HG02610 (cell line): ENCODE data around the gene PLCL2.
"Not testable (repeated sequence)": the region's sequence is repeated elsewhere in the genome, so short reads cannot be mapped to it uniquely, and the experiment has no call there.

Experiments
- ATAC-seq: cut with Tn5 transposase; IDR thresholded peaks from one replicate; pipeline ENCODE4 v1.9.1; 2021; ENCODE audit warnings: mild to moderate bottlenecking, moderate library complexity; ENCODE audit not compliant: unreplicated experiment

Gene PLCL2

GRCh38 chr3:16950282-16950681, 65.5 kb downstream of the PLCL2 start:
- ATAC-seq: no peak

- no peak for ATAC-seq
Measured at GRCh38 chr3:16950845-16951244, 66.1 kb downstream of the PLCL2 start.

- not testable (repeated sequence) for ATAC-seq
Measured at GRCh38 chr3:16957852-16958251, 73.1 kb downstream of the PLCL2 start.

- no peak for ATAC-seq
Measured at GRCh38 chr3:16960125-16960524, 75.4 kb downstream of the PLCL2 start.

- no peak for ATAC-seq
Measured at GRCh38 chr3:16961621-16962205, 77.0 kb downstream of the PLCL2 start.

GRCh38 chr3:16975083-16975482, 90.3 kb downstream of the PLCL2 start:
- ATAC-seq: no peak

GRCh38 chr3:16978234-16978920, 93.6 kb downstream of the PLCL2 start:
- no peak for ATAC-seq

GRCh38 chr3:16978921-16979271, 94.1 kb downstream of the PLCL2 start:
- ATAC-seq: no peak

- ATAC-seq: not testable (repeated sequence)
Measured at GRCh38 chr3:16979769-16980515, 95.2 kb downstream of the PLCL2 start.

- not testable (repeated sequence) for ATAC-seq
Measured at GRCh38 chr3:16980526-16980925, 95.8 kb downstream of the PLCL2 start.

GRCh38 chr3:16982460-16982859, 97.7 kb downstream of the PLCL2 start:
- ATAC-seq: no peak

- ATAC-seq: no peak
Measured at GRCh38 chr3:16985608-16986007, 100.9 kb downstream of the PLCL2 start.

GRCh38 chr3:16987141-16987540, 102.4 kb downstream of the PLCL2 start:
- ATAC-seq: no peak

GRCh38 chr3:16990163-16990562, 105.4 kb downstream of the PLCL2 start:
- ATAC-seq: no peak

GRCh38 chr3:16992198-16992597, 107.4 kb downstream of the PLCL2 start:
- no peak for ATAC-seq

- ATAC-seq: no peak
Measured at GRCh38 chr3:16993227-16993626, 108.5 kb downstream of the PLCL2 start.

- no peak for ATAC-seq
Measured at GRCh38 chr3:16994854-16995525, 110.2 kb downstream of the PLCL2 start.

- no peak for ATAC-seq
Measured at GRCh38 chr3:16995601-16996000, 110.8 kb downstream of the PLCL2 start.

GRCh38 chr3:16998236-16998923, 113.6 kb downstream of the PLCL2 start:
- ATAC-seq: no peak

GRCh38 chr3:16999161-16999560, 114.4 kb downstream of the PLCL2 start:
- ATAC-seq: no peak

GRCh38 chr3:16999871-17000270, 115.1 kb downstream of the PLCL2 start:
- no peak for ATAC-seq
